ENCODE measurements around the gene SMIM10.

The SMIM10 gene

DNA sequence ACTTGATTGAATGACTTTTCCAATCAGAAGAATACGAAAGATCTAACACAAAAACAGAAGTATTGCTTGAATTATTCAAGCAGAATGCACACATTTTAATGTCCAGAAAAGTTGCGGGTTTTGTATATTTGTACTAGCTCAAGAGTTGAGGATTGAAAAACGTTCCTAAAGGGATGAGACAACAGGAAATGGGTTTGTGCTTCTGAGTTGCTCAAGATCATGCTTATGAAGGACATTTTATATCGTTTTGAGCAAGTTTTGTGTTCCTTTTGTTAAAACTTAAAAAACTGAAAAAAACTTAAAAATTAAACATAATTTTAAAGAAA lies 353 bp upstream of the SMIM10 start:
- Histone ChIP-seq H3K79me2 (ENCODE audit: low read length) (no peaks in the 10 kb centered on the region), H3K4me1 (ENCODE audit: low read length) (peaks cover 12% of the 10 kb centered on the region), H3K36me3 (replicated peaks; ENCODE audit: low read depth, low read length) (no peaks in the 10 kb centered on the region), H3K9me3 (ENCODE audit: insufficient read depth, low read length) (no peaks in the 10 kb centered on the region), H3K9ac (ENCODE audit: low read length) (peak overlapping the region; percentile 53), H3K4me2 (ENCODE audit: low read length) (peak overlapping the region; percentile 83), H3K27ac (ENCODE audit: low read length) (no peak overlapping the region), H3K4me3 (ENCODE audit: low read length) (peak overlapping the region; percentile 79), H2AFZ (ENCODE audit: low read depth, low read length) (peak overlapping the region; percentile 92), H3K27me3 (ENCODE audit: low read depth, low read length) (no peaks in the 10 kb centered on the region), H4K20me1 (ENCODE audit: insufficient read depth, low read length) (no peaks in the 10 kb centered on the region)
- TF ChIP-seq EZH2phosphoT487 (IDR thresholded peaks at IDR 0.05; ENCODE audit: low read depth) = no peak
- TF ChIP-seq, protein P1, sequence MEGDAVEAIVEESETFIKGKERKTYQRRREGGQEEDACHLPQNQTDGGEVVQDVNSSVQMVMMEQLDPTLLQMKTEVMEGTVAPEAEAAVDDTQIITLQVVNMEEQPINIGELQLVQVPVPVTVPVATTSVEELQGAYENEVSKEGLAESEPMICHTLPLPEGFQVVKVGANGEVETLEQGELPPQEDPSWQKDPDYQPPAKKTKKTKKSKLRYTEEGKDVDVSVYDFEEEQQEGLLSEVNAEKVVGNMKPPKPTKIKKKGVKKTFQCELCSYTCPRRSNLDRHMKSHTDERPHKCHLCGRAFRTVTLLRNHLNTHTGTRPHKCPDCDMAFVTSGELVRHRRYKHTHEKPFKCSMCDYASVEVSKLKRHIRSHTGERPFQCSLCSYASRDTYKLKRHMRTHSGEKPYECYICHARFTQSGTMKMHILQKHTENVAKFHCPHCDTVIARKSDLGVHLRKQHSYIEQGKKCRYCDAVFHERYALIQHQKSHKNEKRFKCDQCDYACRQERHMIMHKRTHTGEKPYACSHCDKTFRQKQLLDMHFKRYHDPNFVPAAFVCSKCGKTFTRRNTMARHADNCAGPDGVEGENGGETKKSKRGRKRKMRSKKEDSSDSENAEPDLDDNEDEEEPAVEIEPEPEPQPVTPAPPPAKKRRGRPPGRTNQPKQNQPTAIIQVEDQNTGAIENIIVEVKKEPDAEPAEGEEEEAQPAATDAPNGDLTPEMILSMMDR (IDR thresholded peaks at IDR 0.05; ENCODE audit: low read depth, low read length) = no peak

DNA sequence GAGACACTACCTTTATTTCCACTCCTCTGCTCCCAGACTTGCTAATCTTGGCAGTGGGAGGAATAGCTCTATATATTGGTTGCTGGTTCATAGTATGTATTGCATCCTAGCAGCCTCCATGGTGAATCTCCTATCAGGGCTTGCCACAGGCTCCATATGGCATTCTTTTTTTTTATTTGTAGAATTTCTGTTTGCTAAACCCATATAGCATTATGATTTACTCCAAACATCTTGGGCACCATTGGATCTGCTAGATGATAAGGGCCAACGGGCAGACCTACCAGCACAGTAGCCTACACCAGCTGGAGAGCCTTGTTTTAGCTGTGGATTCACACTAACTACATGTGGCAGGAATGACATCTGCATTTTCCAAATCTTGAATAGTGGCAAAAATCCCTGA lies 6.9 kb downstream of the SMIM10 start:
- Histone ChIP-seq H3K4me3 (ENCODE audit: low read length) (no peak overlapping the region), H3K4me2 (ENCODE audit: low read length) (no peak overlapping the region), H3K36me3 (replicated peaks; ENCODE audit: low read depth, low read length) (no peaks in the 10 kb centered on the region)

DNA sequence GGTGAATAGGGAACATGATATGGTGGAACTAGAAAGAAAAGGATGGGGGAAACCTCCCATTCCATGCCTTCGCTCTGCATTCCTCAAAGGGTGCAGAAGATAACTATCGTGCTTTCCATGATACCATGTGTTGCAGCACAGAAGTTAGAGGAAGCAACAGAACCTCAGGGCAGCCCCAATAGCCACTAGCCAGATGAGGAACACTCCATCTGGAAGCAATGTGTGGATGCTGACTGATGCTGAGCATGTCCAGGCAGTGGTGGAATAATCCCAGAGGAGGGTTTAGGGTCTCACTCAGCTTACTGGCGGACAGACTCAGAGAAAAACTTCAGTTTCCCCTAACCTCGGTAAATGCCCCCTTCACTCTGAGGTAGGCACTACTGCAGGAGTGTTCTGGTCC lies 7.5 kb downstream of the SMIM10 start:
- Histone ChIP-seq H3K4me3 (ENCODE audit: low read length) (no peak overlapping the region), H3K27me3 (ENCODE audit: low read depth, low read length) (no peaks in the 10 kb centered on the region), H3K9me3 (ENCODE audit: insufficient read depth, low read length) (no peaks in the 10 kb centered on the region), H3K9ac (ENCODE audit: low read length) (no peak overlapping the region), H3K4me2 (ENCODE audit: low read length) (no peak overlapping the region), H3K4me1 (ENCODE audit: low read length) (no peaks in the 10 kb centered on the region), H3K79me2 (ENCODE audit: low read length) (no peaks in the 10 kb centered on the region), H3K27ac (ENCODE audit: low read length) (no peak overlapping the region), H4K20me1 (ENCODE audit: insufficient read depth, low read length) (no peaks in the 10 kb centered on the region), H3K36me3 (replicated peaks; ENCODE audit: low read depth, low read length) (no peaks in the 10 kb centered on the region), H2AFZ (ENCODE audit: low read depth, low read length) (no peak overlapping the region)
- TF ChIP-seq, protein P1 (IDR thresholded peaks at IDR 0.05; ENCODE audit: low read depth, low read length) = no peak
- no peak for TF ChIP-seq EZH2phosphoT487 (IDR thresholded peaks at IDR 0.05; ENCODE audit: low read depth)

More for the DNA sequence above, 6.9 kb downstream of the SMIM10 start:
- no peaks in the 10 kb centered on the region for H3K27me3 ChIP-seq (ENCODE audit: low read depth, low read length)
- no peaks in the 10 kb centered on the region for H3K79me2 ChIP-seq (ENCODE audit: low read length)
- H2AFZ ChIP-seq (ENCODE audit: low read depth, low read length) = no peak overlapping the region
- no peaks in the 10 kb centered on the region for H4K20me1 ChIP-seq (ENCODE audit: insufficient read depth, low read length)
- TF ChIP-seq, protein P1 (IDR thresholded peaks at IDR 0.05; ENCODE audit: low read depth, low read length) = no peak
- TF ChIP-seq EZH2phosphoT487 (IDR thresholded peaks at IDR 0.05; ENCODE audit: low read depth) = no peak
- H3K9me3 ChIP-seq (ENCODE audit: insufficient read depth, low read length) = no peaks in the 10 kb centered on the region
- H3K27ac ChIP-seq (ENCODE audit: low read length) = no peak overlapping the region
- no peak overlapping the region for H3K9ac ChIP-seq (ENCODE audit: low read length)
- H3K4me1 ChIP-seq (ENCODE audit: low read length) = no peaks in the 10 kb centered on the region

DNA sequence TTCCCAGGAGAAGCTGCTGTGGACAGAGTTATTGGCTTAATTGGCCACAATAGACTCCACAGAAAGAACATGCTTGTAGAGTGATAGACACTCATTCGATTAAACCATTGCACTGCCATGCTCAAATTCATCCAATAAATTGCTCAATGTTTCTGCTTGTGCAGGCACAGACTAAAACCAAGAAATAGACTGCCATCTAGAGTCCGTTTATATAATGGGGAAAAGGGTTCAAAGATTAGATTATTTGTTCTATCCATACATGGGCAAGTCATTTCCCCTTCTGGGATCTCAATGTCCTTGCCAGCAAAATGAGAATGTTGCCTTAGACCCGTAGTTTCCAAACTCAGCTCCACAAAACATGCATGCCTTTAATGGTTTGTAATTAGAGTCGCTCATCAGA lies 8.7 kb downstream of the SMIM10 start:
- H3K79me2 ChIP-seq (ENCODE audit: low read length) = no peaks in the 10 kb centered on the region
- H3K9me3 ChIP-seq (ENCODE audit: insufficient read depth, low read length) = no peaks in the 10 kb centered on the region
- H3K4me3 ChIP-seq (ENCODE audit: low read length) = no peak overlapping the region
- peaks cover 4% of the 10 kb centered on the region for H3K4me1 ChIP-seq (ENCODE audit: low read length)
- no peaks in the 10 kb centered on the region for H4K20me1 ChIP-seq (ENCODE audit: insufficient read depth, low read length)
- no peak overlapping the region for H3K9ac ChIP-seq (ENCODE audit: low read length)
- H2AFZ ChIP-seq (ENCODE audit: low read depth, low read length) = no peak overlapping the region
- no peak overlapping the region for H3K27ac ChIP-seq (ENCODE audit: low read length)
- H3K4me2 ChIP-seq (ENCODE audit: low read length) = no peak overlapping the region
- no peaks in the 10 kb centered on the region for H3K27me3 ChIP-seq (ENCODE audit: low read depth, low read length)
- TF ChIP-seq, protein P1 (IDR thresholded peaks at IDR 0.05; ENCODE audit: low read depth, low read length) = peak; percentile 57
- no peak for TF ChIP-seq EZH2phosphoT487 (IDR thresholded peaks at IDR 0.05; ENCODE audit: low read depth)
- no peaks in the 10 kb centered on the region for H3K36me3 ChIP-seq (replicated peaks; ENCODE audit: low read depth, low read length)

All from OCI-LY3 (cell line).